Measurements from ENCODE around the gene MRPL10.

The MRPL10 gene

GRCh38 chr17:47831003-47831933, at the start of gene MRPL10, which contains the start of gene LRRC46:
Gene MRPL10, minus strand, starts transcription at chr17:47831541. Its CDS starts 30 bp downstream, at chr17:47831511.
Gene LRRC46, plus strand, starts transcription at chr17:47831670. Its CDS starts 320 bp downstream, at chr17:47831990.
- peak; percentile 86 for DNase-seq (ENCODE audit: low read depth)

DNA sequence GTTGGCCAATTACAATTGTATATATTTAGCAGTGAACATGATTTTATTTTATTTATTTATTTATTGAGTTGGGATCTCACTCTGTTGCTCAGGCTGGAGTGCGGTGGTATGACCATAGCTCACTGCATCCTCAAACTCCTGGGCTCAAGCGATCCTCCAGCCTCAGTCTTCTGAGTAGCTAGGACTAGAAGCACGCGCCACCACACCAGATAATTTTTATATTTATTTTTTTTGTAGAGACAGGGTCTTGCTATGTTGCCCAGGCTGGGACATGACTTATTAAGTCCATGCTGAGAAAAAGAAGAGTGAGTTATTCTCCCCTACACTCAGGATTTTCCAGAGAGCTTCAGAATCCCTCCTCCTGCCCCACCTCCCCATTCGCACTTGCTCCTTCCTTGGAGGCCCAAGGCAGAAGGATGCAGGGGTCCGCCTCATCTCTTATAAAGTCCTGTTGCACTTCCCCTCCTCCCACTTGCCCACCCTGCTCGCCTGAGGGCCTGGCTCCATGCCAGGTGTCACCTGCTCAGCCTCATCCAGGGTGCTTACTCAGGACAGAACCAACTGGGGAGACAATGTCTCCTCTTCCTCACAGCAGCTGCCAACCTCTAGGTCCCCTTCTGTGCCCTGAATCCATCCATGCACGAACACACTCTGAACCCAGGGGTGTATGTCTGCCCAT, 48.6 kb upstream of the MRPL10 start:
- no peak for DNase-seq (ENCODE audit: low read depth)

- no peak for DNase-seq (ENCODE audit: low read depth)
Measured at GRCh38 chr17:47879028-47879585, 47.8 kb upstream of the MRPL10 start.

GRCh38 chr17:47878203-47879027, 47.1 kb upstream of the MRPL10 start:
- no peak for DNase-seq (ENCODE audit: low read depth)

- no peak for DNase-seq (ENCODE audit: low read depth)
Measured at GRCh38 chr17:47877368-47878034, 46.2 kb upstream of the MRPL10 start.

- DNase-seq (ENCODE audit: low read depth) = no peak
Measured at GRCh38 chr17:47875011-47875985, 44.0 kb upstream of the MRPL10 start.

DNA sequence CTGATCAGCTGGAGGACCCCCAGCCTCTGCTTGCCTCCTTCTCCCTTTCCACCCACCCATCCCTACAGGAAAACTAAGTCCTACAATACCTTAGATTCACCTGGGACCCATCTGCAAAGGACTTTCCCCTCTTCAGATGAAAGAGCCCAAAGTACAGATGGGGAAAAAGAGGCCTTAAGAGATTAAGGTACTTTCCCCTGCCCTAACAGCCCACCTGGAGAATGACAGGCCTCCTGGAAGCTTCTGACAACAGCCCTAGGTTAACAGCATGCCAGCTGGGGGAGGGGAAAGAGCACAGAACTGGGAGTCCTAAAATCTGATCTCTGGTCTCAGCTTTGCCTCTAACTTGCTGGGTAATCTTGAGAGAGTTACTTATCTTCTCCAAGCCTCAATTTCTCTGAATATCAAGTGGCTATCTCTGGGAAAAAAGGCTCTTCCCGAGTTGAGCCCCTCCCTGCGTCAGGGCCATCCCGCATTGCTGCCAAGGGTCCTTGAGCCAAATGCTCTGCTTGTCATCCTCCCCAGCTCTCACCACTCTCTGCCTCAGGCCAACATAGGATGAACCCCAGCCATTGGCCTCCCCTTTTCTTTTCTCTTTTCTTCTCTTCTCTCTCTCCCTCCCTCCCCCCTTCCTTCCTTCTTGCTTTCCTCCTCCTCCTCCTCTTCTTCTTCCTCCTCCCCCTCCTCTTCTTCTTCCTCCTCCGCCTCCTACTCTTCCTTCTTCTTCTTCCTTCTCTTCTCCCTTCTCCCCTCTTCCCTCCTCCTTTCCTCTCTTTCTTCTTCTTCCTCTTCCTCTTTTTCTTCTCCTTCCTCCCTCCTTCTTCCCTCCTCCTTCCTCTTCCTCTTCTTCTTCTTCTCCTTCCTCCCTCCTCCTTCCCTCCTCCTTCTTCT, 42.1 kb upstream of the MRPL10 start:
- no peak for DNase-seq (ENCODE audit: low read depth)

DNA sequence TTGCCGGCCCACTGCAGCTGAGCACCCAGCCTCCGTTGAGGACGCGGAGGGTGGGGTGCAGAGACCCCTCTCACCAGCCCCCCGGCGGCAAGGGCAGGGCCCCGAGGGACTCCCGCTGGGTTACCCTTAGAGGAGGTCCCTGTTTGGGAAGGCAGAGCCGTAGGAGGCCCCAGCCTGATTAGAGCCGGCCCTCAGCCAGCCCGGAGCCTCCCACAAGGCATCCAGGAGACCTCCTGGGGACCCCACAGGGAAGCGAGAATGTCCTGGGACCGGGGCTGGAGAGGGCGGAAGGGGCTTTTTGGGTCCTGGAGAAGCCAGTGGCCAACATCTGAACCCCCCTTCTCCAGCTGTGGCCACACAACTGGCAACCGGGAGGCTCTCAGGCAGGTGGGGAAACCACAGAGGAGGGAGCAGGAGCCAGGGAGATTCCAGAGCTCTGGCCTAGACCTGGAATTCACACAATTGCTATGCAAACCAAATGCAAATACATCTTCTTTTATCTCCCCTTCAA, 41.4 kb upstream of the MRPL10 start:
- no peak for DNase-seq (ENCODE audit: low read depth)

DNA sequence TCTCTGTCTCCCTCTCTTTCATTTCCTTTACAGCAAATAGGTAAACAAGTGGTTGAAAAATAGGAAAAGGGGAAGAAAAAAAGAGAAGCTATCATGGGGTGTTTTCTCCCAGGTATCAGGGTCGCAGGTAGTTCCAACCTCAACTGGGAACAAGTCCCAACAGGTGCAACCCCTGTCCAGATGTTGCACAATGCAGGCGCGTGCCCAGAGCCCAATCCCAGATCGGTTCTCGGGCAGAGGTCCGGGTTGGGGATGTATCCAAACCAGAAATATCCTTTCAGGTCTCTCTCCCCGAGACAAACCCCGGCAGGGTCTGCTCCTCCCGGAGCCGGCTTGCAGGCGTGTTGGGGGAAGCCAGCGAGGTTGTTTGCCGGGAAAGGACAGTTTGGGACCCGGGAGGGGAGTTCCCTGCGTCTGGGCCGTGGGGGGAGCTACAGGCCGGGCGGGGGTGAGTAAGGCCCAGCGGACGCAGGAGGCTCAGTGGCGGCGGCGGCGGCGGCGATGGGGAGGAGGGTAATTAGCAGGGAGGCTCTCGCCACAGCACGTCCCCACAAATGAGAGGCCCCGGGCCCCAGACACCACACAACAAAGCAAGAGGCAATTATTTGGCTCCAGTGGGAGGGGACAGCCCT, 40.8 kb upstream of the MRPL10 start:
- no peak for DNase-seq (ENCODE audit: low read depth)

GRCh38 chr17:47871048-47871447, 39.7 kb upstream of the MRPL10 start:
- DNase-seq (ENCODE audit: low read depth) = no peak

- no peak for DNase-seq (ENCODE audit: low read depth)
Measured at GRCh38 chr17:47870056-47870455, 38.7 kb upstream of the MRPL10 start.

- DNase-seq (ENCODE audit: low read depth) = no peak
Measured at GRCh38 chr17:47869114-47869513, 37.8 kb upstream of the MRPL10 start.

DNA sequence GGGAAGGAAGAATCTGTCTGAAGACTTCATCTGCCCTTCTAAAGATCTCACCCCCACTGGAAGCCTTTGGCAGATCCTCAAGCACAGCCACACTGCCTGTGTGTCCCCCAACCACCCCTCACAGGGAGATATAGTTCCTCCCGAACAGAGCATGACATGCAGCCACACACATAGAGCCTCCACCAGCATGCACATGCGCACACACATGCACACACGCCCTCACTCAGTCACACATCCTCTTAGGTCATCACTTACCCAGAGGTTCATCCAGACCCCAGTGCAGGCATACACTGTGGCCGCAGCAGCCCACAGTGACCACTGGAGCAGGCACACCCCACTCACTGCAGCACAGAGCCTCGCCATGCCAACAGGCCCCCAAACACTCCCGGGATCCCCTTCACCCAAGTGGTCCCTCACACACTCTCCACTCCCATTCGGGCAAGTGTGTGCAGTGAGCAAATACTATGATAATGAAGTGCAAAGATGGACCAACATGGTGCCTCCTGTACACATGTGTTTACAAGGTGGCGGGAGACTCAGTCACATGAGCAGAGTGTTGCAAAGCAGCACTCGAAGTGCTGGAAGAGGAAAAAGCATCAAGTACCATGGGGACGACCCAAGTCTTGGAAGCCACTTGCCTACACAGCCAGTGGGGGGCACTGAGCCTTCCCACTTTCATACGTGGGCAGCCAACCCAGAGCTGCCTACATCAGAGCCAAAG, 36.6 kb upstream of the MRPL10 start:
- no peak for DNase-seq (ENCODE audit: low read depth)

DNA sequence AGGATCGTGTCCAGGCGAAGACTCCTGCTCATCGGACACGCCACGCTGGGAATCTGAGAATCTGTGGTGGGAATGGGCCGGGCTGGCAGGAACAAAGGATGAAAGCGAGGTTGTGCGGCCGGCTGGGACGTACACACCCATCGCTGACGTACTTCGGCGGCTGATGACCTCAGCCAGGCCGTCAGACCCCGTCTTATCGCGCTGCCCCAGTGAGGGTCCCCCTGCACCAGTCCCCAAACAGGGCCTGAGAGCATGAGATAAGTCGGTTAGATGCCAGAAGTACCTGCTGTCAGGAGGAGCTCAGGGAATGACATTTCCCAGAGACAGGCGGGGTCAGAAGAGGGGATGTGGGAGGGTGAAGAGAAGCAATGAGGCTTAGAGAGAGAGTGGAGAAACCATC, 35.6 kb upstream of the MRPL10 start:
- DNase-seq (ENCODE audit: low read depth) = no peak

DNA sequence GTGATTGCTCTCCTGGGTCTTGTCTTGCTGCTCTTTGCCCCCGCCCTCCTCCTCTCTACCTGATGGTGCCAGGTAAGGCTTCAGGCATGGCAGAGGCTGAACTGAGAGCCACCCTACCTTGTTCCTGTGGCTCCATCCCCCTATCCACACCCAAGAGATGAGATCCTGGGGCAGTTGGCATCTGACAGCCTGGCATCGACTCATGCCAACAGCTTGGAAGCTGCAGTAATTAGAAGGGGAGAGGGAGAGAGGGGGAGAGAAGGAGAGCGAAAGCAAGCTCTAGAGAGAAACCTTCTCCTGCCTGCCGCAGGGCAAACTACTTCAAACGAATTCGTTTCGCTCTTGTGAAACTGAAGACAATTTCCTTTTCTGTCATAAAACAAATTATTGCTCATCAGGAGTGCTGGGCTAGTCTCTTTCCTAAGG, 33.5 kb upstream of the MRPL10 start:
- DNase-seq (ENCODE audit: low read depth) = no peak

DNA sequence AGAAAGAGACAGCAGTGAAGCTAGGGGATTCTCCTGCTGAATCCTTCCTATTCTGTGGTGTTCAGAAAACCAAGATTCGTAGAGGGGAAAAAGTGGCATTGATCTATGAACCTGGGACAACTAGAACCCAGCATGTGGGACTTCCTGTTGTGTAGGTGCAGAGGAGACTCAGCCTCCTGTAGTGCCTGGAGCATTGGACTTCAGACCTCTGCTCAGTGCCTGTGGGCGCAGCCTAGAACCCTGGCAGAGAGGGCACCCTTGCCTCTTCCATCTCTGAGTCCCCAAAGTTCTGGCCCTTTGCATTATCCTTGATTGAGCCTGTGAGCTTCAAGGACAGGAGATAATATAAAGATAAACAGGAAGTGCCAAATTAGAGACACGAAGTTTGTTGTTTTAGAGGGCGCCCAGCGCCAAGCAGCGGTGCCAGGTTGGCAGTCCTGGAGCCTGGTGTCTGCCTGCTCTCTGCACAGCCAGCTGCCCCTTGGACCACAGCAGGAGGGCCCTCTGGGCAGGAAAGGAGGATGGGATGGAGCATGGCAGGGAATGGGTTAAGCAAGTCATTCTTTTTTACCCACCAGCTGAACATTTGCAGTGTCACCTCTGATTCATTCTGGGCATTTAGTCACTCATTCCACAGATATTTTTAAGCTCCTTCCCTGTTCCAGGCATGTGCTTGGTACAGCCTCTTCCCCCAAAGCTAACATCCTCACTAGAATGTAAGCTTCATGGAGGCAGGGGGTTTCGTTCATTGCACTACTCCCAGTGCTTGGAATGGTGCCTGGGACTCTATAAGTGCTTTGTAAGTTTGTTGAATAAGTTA, 31.5 kb upstream of the MRPL10 start:
- no peak for DNase-seq (ENCODE audit: low read depth)

DNA sequence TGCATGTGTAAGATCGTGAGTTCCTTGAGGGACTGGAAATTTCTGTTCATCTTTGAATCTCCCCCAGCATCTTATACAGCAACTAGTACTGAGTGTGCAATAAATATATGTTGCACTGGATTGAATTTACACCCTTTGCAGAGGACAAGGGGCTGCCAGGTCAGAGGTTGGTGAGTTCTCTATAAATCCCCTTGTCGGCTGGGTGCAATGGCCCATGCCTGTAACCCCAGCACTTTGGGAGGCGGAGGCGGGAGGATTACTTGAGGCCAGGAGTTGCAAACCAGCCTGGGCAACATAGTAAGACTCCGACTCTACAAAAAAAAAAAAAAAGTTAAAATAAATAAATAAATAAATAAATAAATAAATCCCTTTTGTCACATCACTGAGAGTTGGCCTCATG, 29.0 kb upstream of the MRPL10 start:
- DNase-seq (ENCODE audit: low read depth) = no peak

All from stimulated activated CD8-positive, alpha-beta memory T cell treated with anti-CD3 and anti-CD28 coated beads, Interleukin-15, amount 100 ng/mL, for 24 hours (primary cell).